ENCODE measurements around the gene CACNA1C.

DNA sequence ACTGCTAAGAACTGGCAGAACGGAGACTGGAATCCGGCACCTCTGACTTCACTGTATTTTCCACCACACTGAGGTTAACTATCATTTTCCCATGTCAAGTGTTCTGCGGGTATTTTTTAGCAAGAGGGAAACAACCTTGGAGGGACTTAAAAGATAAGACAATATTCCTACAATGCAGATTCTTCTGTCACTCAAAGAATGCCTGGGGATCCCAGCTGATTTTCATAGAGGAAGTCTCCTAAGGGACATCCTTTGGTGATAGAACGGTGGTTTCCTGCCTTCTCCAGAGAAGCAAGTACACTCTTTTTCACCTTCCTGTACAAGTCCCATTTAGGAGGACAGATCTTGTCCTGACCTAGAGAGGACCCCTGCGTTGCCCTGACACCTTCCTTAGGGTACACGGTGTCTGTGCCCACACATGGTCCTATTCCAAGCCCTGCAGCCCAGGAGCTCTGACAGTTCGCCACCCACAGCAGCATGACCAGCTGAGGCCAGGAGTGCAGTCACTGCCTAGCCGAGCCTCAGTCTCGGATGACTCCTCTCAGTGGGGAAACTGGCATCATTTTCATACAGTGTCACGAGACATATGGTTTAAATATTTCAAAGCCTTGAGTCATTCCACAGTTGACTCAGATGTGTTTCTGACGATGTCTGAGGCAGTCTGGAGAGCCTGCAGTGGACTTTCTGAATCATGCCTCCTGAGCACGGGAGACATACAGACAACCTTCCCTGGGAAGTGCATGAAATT is 560.7 kb downstream of the CACNA1C start:
- no peak for TF ChIP-seq GATA3 (IDR thresholded peaks at IDR 0.05; ENCODE audit: low read depth, low read length)
- TF ChIP-seq GATA2 (IDR thresholded peaks at IDR 0.05; ENCODE audit: low read depth, low read length): no peak
